ENCODE results near the gene TRIM52.

GRCh38 chr5:181248277-181248676 is 12.7 kb downstream of the TRIM52 start:
- no peak for TF ChIP-seq MAX (IDR thresholded peaks at IDR 0.05; ENCODE audit: low read depth, low read length)
- TF ChIP-seq, protein P1, sequence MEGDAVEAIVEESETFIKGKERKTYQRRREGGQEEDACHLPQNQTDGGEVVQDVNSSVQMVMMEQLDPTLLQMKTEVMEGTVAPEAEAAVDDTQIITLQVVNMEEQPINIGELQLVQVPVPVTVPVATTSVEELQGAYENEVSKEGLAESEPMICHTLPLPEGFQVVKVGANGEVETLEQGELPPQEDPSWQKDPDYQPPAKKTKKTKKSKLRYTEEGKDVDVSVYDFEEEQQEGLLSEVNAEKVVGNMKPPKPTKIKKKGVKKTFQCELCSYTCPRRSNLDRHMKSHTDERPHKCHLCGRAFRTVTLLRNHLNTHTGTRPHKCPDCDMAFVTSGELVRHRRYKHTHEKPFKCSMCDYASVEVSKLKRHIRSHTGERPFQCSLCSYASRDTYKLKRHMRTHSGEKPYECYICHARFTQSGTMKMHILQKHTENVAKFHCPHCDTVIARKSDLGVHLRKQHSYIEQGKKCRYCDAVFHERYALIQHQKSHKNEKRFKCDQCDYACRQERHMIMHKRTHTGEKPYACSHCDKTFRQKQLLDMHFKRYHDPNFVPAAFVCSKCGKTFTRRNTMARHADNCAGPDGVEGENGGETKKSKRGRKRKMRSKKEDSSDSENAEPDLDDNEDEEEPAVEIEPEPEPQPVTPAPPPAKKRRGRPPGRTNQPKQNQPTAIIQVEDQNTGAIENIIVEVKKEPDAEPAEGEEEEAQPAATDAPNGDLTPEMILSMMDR (IDR thresholded peaks at IDR 0.05; ENCODE audit: low read depth, low read length), result no peak
- TF ChIP-seq POLR2A (IDR thresholded peaks at IDR 0.05; ENCODE audit: extremely low read depth, insufficient read length), result no peak
- no peak for TF ChIP-seq MYC (IDR thresholded peaks at IDR 0.05; ENCODE audit: low read depth, low read length)
